Endodermal cell (in vitro differentiated cells): ENCODE measurements around the gene ATP2B2. TPM values are rescaled to one million over a fixed set of nuclear protein-coding genes. Genes with fewer than 3 reads are reported as not detected.

Source experiments
- DNase-seq: peaks from one replicate; pipeline ENCODE4 v3.0.0-alpha.2; 2017
- H3K27ac ChIP-seq: 2 replicates; pipeline ENCODE4 v1.5.1; 2013; ENCODE audit warnings: mild to moderate bottlenecking, low read depth, low read length, moderate library complexity
- H3K27me3 ChIP-seq: 2 replicates; pipeline ENCODE4 v1.6.1; 2013; ENCODE audit warnings: mild to moderate bottlenecking, low read length, moderate library complexity; ENCODE audit not compliant: insufficient read depth, control insufficient read depth, poor library complexity, severe bottlenecking
- H3K36me3 ChIP-seq: 2 replicates; pipeline ENCODE4 v1.7.0; 2013; ENCODE audit warnings: mild to moderate bottlenecking, low read length, moderate library complexity; ENCODE audit not compliant: control insufficient read depth, insufficient read depth
- H3K4me1 ChIP-seq: one replicate; pipeline ENCODE4 v1.7.0; 2013; ENCODE audit warnings: low read length; ENCODE audit not compliant: control insufficient read depth, insufficient read depth
- H3K4me3 ChIP-seq: 2 replicates; pipeline ENCODE4 v1.5.1; 2013; ENCODE audit warnings: mild to moderate bottlenecking, low read length, moderate library complexity
- H3K9ac ChIP-seq: 2 replicates; pipeline ENCODE4 v1.6.1; 2013; ENCODE audit warnings: mild to moderate bottlenecking, low read length, moderate library complexity; ENCODE audit not compliant: poor library complexity, severe bottlenecking; ENCODE audit errors: extremely low read depth
- H3K9me3 ChIP-seq: 2 replicates; pipeline ENCODE4 v1.6.1; 2013; ENCODE audit warnings: mild to moderate bottlenecking, low read length, moderate library complexity; ENCODE audit not compliant: control insufficient read depth
- H3K27ac Mint-ChIP-seq: 2 replicates; pipeline ENCODE4 v1.8.0; 2020; ENCODE audit warnings: mixed read lengths
- H3K27me3 Mint-ChIP-seq: 2 replicates; pipeline ENCODE4 v1.8.0; 2021; ENCODE audit warnings: mild to moderate bottlenecking, mixed read lengths; ENCODE audit not compliant: insufficient read depth
- H3K36me3 Mint-ChIP-seq: 2 replicates; pipeline ENCODE4 v1.8.0; 2020; ENCODE audit warnings: low read depth, mixed read lengths
- H3K4me1 Mint-ChIP-seq: 2 replicates; pipeline ENCODE4 v1.8.0; 2020; ENCODE audit warnings: mixed read lengths
- H3K4me3 Mint-ChIP-seq: 2 replicates; pipeline ENCODE4 v1.8.0; 2020; ENCODE audit warnings: mild to moderate bottlenecking, moderate library complexity, mixed read lengths
- H3K9me3 Mint-ChIP-seq: 2 replicates; pipeline ENCODE4 v1.8.0; 2020; ENCODE audit warnings: mild to moderate bottlenecking, mixed read lengths
- WGBS, 2 experiments: methylation state at CpG; one replicate each; pipeline versions ENCODE4 v1.1.5 to v1.1.7; 2013; ENCODE audit warnings: missing lambda C conversion rate in 2 of 2, mixed read lengths in 1 of 2; ENCODE audit not compliant: insufficient coverage in 1 of 2, insufficient read length in 1 of 2; 5-methylcytosine and 5-hydroxymethylcytosine counted together
- total RNA-seq, 2 donors: library from RNA; stranded (reverse); fragmentation: NEBNext Ultra II Directional in 1 of 2; extraction: Animal tissue kit (Norgen Biotek cat#: 25700) in 1 of 2; gene quantifications; 2 replicates in 1 of 2; 3 replicates in 1 of 2; pipeline ENCODE4 v1.2.1, GENCODE V29; 2021
- TF ChIP-seq, protein P1 (sequence below): fragments of 200-600 bp; sonication (generic); conservative IDR thresholded peaks from 2 replicates; pipeline ENCODE4 v1.5.0; 2021; ENCODE audit warnings: antibody characterized with exemption, mild to moderate bottlenecking

Gene ATP2B2
- total RNA-seq, 2 donors from 2014 or later: 0.09 TPM; not detected in 1

DNA sequence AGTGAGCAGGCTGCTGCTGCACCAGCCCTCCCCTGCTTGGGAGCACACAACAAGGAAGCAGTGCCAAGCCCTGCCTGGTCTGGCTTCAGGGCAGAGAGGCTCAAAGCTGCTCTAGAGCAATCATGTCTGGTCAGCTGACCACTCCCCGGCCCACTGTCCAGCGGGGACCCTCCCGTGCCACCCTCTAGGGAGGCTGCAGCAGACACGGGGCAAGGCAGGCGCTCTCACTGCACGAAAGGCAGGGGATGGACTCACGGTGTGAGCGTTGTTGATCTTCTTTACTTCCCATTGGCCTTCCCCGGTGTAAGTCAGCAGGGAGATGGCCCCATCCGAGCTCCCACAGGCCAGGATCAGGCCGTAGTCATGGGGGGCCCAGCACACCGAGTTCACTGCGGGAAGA is 193.7 kb downstream of the ATP2B2 start:
- Mint-ChIP-seq H3K27ac (no peak overlapping the region), H3K9me3 (no peaks in the 10 kb centered on the region), H3K4me3 (no peak overlapping the region), H3K27me3 (no peaks in the 10 kb centered on the region), H3K4me1 (peaks cover 7% of the 10 kb centered on the region), H3K36me3 (peaks cover 85% of the 10 kb centered on the region)
- H3K27ac ChIP-seq: no peak overlapping the region
- WGBS, 2 experiments: 97% methylated on average over 11 to 13 of the region's 13 CpGs
- H3K9ac ChIP-seq: no peak overlapping the region
- H3K4me3 ChIP-seq: no peak overlapping the region
- no peak for DNase-seq
- no peaks in the 10 kb centered on the region for H3K9me3 ChIP-seq
- TF ChIP-seq, protein P1, sequence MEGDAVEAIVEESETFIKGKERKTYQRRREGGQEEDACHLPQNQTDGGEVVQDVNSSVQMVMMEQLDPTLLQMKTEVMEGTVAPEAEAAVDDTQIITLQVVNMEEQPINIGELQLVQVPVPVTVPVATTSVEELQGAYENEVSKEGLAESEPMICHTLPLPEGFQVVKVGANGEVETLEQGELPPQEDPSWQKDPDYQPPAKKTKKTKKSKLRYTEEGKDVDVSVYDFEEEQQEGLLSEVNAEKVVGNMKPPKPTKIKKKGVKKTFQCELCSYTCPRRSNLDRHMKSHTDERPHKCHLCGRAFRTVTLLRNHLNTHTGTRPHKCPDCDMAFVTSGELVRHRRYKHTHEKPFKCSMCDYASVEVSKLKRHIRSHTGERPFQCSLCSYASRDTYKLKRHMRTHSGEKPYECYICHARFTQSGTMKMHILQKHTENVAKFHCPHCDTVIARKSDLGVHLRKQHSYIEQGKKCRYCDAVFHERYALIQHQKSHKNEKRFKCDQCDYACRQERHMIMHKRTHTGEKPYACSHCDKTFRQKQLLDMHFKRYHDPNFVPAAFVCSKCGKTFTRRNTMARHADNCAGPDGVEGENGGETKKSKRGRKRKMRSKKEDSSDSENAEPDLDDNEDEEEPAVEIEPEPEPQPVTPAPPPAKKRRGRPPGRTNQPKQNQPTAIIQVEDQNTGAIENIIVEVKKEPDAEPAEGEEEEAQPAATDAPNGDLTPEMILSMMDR: no peak
- H3K4me1 ChIP-seq: peaks cover 4% of the 10 kb centered on the region
- H3K27me3 ChIP-seq: no peaks in the 10 kb centered on the region
- H3K36me3 ChIP-seq: peaks cover 92% of the 10 kb centered on the region

GRCh38 chr3:10310578-10310977 is 194.8 kb downstream of the ATP2B2 start:
- Mint-ChIP-seq H3K9me3 (no peaks in the 10 kb centered on the region), H3K36me3 (peaks cover 87% of the 10 kb centered on the region), H3K4me1 (no peaks in the 10 kb centered on the region), H3K27me3 (no peaks in the 10 kb centered on the region), H3K4me3 (no peak overlapping the region), H3K27ac (no peak overlapping the region)
- peaks cover 97% of the 10 kb centered on the region for H3K36me3 ChIP-seq
- no peak for DNase-seq
- no peak overlapping the region for H3K4me3 ChIP-seq
- no peak overlapping the region for H3K9ac ChIP-seq
- H3K9me3 ChIP-seq: no peaks in the 10 kb centered on the region
- no peak overlapping the region for H3K27ac ChIP-seq
- TF ChIP-seq, protein P1: no peak
- 80 to 95% methylated on average over 1 to 2 of the region's 2 CpGs for WGBS, 2 experiments
- H3K27me3 ChIP-seq: no peaks in the 10 kb centered on the region
- H3K4me1 ChIP-seq: no peaks in the 10 kb centered on the region

- Mint-ChIP-seq H3K27me3 (no peaks in the 10 kb centered on the region), H3K4me3 (no peak overlapping the region), H3K9me3 (no peaks in the 10 kb centered on the region), H3K27ac (no peak overlapping the region), H3K36me3 (peaks cover 89% of the 10 kb centered on the region), H3K4me1 (no peaks in the 10 kb centered on the region)
- 74 to 88% methylated on average over 4 of the region's 4 CpGs for WGBS, 2 experiments
- Histone ChIP-seq H3K4me1 (no peaks in the 10 kb centered on the region), H3K9me3 (no peaks in the 10 kb centered on the region), H3K9ac (no peak overlapping the region), H3K27me3 (no peaks in the 10 kb centered on the region), H3K4me3 (no peak overlapping the region), H3K27ac (no peak overlapping the region), H3K36me3 (peaks cover 98% of the 10 kb centered on the region)
- TF ChIP-seq, protein P1: no peak
- no peak for DNase-seq
These were observed 195.7 kb downstream of the ATP2B2 start for GRCh38 chr3:10309736-10310135.
